AG04449 (cell line): ENCODE results near the gene DMD.

ENCODE experiments used
- CTCF ChIA-PET: fragments of 350-600 bp; formaldehyde crosslinking; extraction: SDS; loops from one replicate; lab custom pipeline; 2021; ENCODE audit warnings: antibody characterized with exemption; lab: Yijun Ruan, JAX
- POLR2A ChIA-PET: fragments of 400-600, 350-600 bp; formaldehyde crosslinking; extraction: SDS; loops from one replicate; lab custom pipeline; 2020; ENCODE audit warnings: antibody characterized with exemption, inconsistent platforms; lab: Yijun Ruan, JAX
- DNase-seq: peaks from one replicate; pipeline ENCODE4 v3.0.0-alpha.2; 2010; ENCODE audit warnings: low read depth, low spot score
- H3K4me3 ChIP-seq: 2 replicates; pipeline ENCODE4 v1.5.1; 2011; ENCODE audit warnings: low read depth, mild to moderate bottlenecking, control low read depth, low read length
- CTCF ChIP-seq: IDR thresholded peaks from one replicate; pipeline ENCODE4 v1.5.1; 2011; ENCODE audit warnings: mild to moderate bottlenecking, moderate library complexity, low read length, control low read depth, inconsistent platforms; ENCODE audit not compliant: insufficient read depth; ENCODE audit errors: missing control alignments

Gene DMD

DNA sequence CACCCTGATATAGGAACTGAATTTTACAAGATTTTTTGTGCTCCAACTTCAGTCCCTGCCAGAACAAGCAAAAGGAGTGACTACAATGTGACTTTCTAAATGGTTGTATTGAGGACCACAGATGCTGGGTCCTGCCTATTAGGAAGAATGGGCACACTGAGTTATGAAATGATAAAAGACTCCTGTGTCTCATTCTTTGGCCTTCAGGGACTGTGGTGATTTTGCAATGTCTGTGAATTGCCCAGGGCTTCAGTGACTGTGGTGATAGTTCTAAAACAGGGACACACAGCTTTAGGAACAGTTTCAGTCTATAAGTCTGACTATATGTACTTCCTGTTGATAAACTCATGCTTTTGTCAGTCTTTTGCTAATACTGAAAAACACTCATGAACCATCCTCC is 210.2 kb downstream of the DMD start:
- no peak overlapping the region for H3K4me3 ChIP-seq
- DNase-seq = no peak
- ChIA-PET CTCF (no interaction called here), POLR2A (no interaction called here)
- no peak for TF ChIP-seq CTCF

- CTCF ChIA-PET = no interaction called here
- no peak overlapping the region for H3K4me3 ChIP-seq
- DNase-seq = no peak
- no peak for TF ChIP-seq CTCF
- POLR2A ChIA-PET = no interaction called here
Measured at GRCh38 chrX:32998776-32999175, 212.6 kb downstream of the DMD start.

DNA sequence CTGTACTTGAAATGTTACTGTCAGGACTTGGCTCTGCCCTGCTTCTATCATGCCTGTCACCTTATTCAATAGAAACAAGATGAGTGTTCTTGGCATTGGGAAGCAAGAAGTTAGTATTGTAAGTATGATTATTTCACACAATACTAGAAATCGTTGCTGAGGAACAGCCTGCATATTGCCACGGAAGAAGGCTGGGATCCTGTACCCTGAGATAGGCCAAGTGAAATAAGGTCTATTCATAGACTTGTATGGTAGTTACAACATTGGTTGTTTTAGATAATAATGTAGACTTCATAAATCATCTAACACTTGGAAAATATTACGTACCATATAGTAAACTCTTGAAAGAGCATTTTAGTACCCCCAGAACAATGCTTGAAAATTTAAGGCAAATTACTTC is 215.9 kb downstream of the DMD start:
- POLR2A ChIA-PET = no interaction called here
- no peak overlapping the region for H3K4me3 ChIP-seq
- CTCF ChIA-PET = no interaction called here
- no peak for DNase-seq
- TF ChIP-seq CTCF = no peak

DNA sequence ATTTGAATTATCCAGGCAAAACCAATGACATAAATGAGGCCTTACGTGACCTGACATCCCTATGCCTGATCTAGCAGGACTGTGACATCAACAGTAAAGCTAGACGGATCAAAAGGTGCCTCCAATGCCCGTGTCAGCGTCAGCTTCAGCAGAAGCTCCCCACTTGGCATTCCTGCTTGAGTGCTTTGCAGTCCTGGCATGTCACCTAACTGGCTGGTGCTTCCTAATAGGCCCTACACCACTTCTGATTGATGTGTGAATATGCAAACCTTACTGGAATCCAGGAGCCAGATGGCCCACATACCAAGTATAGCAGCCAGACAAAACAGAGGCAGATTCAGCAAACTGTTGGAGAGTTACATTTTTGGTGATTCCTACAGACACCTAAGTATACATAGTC is 224.2 kb downstream of the DMD start:
- ChIA-PET POLR2A (no interaction called here), CTCF (no interaction called here)
- no peak for TF ChIP-seq CTCF
- H3K4me3 ChIP-seq = no peak overlapping the region
- DNase-seq = no peak

DNA sequence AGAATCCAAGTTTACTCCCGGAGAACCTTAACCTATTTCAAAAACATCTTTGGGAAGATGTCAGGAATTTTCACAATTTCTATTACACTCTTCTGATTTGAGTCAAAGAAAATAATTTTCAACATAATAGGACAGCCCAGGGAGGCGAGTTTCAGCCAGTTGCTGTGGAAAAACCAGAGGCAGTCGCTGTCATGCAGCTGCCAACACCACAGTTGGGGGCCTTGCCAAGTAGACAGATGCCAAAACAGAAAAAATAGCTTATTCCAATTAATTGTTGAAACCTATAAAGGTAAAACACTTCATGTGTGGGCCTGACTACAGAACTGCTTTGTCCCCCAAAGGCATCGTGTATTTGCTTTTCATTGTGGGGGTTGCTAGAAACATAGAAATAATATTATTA is 225.8 kb downstream of the DMD start:
- no peak for TF ChIP-seq CTCF
- no peak for DNase-seq
- H3K4me3 ChIP-seq = no peak overlapping the region
- ChIA-PET POLR2A (no interaction called here), CTCF (no interaction called here)

GRCh38 chrX:32966821-32967355 is 244.5 kb downstream of the DMD start:
- ChIA-PET POLR2A (no interaction called here), CTCF (no interaction called here)
- DNase-seq = no peak
- no peak for TF ChIP-seq CTCF
- no peak overlapping the region for H3K4me3 ChIP-seq
